COR-L47 (cell line): ENCODE results near the gene RPS6KB2.

Experiments used
- DNase-seq: peaks from one replicate; lab custom pipeline; 2025; lab: John Stamatoyannopoulos, UW

Gene RPS6KB2

GRCh38 chr11:67429722-67430121 lies 1.4 kb downstream of the RPS6KB2 start:
- no peak for DNase-seq

- DNase-seq: no peak
Observed at GRCh38 chr11:67431346-67432249, 3.3 kb downstream of the RPS6KB2 start.

DNA sequence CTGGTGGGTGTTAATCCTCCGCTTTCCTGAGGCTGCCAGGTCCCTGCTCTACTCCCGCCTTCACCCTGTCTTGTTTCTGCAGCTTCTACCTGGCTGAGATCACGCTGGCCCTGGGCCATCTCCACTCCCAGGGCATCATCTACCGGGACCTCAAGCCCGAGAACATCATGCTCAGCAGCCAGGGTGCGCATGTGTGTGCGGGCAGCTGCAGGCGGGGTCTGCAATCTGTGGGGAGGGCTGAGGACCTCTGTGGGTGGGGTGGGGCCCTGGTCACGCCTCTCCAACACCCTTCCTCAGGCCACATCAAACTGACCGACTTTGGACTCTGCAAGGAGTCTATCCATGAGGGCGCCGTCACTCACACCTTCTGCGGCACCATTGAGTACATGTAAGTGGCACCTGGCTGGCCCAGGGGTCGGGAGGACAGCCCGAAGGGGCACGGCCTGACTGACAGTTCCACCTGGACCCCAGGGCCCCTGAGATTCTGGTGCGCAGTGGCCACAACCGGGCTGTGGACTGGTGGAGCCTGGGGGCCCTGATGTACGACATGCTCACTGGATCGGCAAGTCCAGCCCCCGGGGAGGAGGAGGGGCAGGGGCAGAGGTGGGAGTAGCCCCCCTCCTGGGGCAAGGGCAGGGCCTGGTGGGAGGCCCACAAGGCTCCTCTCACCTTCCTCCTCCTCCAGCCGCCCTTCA lies 4.5 kb downstream of the RPS6KB2 start:
- DNase-seq: no peak

- no peak for DNase-seq
Observed at GRCh38 chr11:67433536-67434394, 5.5 kb downstream of the RPS6KB2 start.

DNA sequence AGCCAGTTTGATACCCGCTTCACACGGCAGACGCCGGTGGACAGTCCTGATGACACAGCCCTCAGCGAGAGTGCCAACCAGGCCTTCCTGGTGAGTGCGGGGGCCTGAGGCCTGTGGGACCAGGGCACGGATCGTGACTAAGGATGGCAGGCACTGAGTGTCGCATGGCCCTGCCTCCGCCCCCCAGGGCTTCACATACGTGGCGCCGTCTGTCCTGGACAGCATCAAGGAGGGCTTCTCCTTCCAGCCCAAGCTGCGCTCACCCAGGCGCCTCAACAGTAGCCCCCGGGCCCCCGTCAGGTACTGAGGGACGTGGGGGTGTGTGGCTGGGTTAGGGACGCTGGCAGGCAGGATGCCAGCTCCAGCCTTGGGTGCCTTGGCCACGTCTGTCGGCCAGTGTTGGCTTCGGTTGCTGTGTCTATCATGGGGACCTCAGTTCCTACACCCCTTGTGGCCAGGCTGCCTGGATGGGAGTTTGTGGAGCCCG lies 6.1 kb downstream of the RPS6KB2 start:
- DNase-seq: no peak

GRCh38 chr11:67435031-67435726 lies 6.9 kb downstream of the RPS6KB2 start:
- no peak for DNase-seq

GRCh38 chr11:67435727-67436458 lies 7.6 kb downstream of the RPS6KB2 start:
- no peak for DNase-seq

DNA sequence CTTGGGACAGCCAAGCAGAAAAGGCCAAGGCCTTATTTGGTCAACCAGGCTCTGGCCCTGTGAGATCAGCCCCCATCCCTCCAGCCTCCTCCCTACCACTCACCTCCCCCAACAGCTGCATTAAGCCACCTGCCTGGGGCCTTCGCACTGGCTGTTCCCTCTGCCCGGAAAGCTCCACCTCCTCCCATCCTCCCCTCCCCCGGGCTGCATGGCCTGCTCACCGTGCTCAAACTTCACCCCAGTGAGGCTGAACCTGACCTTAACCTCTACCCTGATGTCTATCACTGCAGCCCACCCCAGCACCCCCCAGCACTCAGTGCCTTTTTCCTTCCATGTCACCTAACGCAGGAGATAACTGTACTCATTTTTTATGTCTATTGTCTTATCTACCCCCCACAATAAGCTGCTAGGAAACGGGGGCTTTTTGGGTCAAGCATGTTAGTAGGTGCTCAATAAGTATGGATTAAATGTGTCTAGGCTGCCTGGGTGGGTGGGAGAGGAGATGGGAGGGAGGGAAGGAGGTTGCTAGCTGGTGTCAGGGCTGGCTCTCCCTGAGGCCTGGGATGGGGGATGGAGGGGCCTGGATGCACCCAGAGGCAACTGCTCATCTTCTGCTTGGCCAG lies 8.3 kb downstream of the RPS6KB2 start:
- no peak for DNase-seq

DNA sequence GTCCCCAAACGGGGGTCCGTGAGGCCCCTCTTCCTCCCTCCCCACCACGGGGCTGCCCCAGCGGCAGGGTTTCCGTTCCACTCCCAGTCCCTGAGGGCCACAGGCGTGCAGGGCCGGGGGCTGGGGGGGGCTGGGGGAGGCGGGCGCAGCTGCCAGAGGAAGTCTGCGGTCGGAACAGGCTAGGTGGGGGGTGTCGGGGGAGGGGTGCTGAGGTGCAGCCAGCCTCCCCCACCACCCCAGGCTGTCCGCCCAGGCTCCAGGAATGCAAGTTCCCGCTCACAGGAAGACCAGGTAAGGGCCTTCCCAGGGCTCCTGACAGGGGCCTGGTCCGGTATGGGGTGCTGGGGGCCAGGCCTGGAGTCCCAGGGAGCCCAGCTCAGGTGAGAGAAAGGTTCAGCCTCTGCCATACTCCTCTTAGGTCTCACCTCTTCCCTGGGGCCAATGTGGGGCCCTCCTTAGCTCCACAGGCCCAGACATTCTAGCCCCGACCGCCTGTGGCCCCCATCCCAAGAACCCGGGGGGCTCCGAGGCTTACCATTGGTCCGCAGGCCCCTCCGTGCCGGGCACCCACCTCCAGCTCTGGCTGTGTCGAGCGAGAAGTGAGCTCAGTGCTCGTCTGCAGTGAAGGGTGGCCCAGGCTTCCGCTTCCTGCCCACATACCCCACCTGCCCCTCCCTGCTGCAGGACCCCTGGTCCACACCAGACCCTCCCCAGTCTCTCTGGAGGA lies 9.0 kb downstream of the RPS6KB2 start, which contains the start of gene PTPRCAP:
Gene PTPRCAP, minus strand, starts transcription at position 601 of the 727 bp plus-strand sequence. Its CDS starts 63 bp downstream, at position 538.
- no peak for DNase-seq

DNA sequence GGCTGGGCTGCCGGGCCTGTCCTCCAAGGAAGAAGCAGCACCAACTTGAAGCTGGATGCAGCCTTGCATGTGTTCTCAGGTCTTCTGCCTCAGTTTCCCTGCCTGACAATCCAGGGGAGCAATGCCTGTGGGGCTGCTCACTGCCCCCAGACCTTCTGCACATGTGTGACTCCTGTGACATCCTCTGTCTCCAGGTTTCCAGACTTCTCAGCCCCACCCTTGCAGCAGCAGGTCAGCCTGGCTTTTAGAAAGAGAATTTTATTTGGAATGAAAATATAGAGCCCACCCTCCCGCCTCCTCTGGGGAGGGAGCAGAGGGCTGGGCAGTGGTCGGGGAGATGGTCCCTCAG lies 9.5 kb downstream of the RPS6KB2 start:
- no peak for DNase-seq

- no peak for DNase-seq
Observed at GRCh38 chr11:67438158-67438902, 10.0 kb downstream of the RPS6KB2 start.

DNA sequence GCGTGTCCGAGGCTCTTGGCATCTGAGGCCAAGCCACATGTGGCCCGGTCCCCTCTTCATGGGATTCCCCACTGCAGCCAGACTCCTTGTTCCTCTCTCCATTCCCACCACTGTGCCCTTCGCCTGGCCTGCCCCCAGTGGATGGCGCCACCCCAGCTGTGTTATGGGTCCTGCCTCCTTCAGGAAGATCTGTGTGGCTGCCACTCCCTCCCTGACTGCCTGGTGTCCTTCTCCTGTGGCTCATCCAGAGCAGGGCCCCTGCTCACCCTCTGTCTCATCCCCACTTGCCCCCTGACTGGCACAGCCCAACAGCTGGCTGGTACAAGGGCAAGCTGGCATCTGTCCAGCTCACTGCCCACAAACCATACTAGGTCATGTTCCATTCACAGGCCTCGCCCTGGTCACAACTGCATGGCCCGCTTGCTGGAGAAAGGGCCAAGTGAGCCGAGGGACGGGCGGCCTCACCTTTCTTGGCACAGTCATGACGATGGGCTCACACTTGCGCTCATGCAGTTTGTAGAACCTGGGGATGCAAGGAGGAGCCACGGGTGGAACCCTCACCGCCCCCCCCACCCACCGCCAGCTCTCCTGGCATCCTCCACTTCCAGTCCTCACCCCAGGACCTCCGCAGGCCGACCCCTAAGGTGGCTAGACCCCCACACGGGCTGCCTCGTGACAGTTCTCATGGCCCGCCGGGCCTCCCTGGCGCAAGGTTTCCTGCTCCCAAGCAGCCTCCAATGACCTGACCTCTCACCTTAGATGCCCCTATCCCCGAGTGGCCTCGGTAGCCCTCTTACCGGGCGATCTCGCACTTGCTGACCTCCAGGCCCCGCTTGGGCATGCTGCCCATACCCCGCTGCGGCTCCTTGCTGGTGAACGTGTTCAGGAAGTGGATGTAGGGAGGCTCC lies 11.3 kb downstream of the RPS6KB2 start:
- no peak for DNase-seq

DNA sequence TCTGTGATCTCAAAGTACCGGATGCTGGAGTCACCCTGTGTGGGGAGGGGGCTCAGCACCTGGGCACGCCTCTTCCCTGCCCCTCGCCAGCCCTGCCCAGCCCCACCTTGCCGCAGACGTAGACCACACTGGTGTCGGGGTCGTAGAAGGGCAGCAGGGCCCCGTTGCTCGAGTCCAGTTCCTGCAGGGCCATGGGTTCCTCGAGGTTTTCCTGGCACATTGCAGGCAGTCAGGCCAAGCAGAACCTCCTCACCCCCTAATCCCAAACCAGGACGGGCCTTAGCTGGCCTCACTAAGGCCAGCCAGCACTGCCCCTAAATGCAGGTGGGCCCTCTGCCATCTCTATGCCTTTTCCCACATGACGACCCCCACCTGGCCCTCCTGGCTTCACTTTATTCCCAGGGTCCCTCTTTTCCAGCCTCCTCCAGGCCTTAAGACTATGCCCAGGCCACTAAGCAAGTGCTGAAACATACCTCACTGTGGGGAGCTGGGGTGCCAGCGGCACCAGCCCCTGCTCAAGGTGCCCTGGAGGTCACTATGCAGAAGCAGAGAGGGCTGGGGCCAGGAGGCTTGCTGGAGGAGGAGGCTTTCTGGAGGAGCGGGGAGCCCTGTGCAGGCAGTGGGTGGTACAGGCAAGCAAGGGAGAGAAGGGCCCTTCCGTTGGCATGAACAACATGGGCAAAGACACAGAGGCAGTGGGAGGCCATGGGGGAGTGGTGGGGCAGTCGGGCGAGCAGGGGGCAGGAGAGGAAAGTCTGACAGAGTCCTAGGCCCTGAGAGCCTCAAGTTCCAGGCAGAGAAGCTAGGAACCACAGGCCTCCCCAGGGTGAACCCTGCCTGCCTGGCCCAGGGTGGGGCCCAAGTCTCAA lies 12.2 kb downstream of the RPS6KB2 start:
- no peak for DNase-seq

- no peak for DNase-seq
Observed at GRCh38 chr11:67441098-67441563, 12.8 kb downstream of the RPS6KB2 start.

GRCh38 chr11:67441731-67442351 lies 13.5 kb downstream of the RPS6KB2 start:
- no peak for DNase-seq
